K562 (cell line): ENCODE data around the gene LRMDA. TPM values are rescaled to one million over a fixed set of nuclear protein-coding genes. Genes with fewer than 3 reads are reported as not detected.
A peak's percentile ranks its signal among the peaks of the same experiment; 100 is the strongest.

Experiments used
- ATAC-seq: fragments of 200-7000 bp; cut with Tn5 transposase; 3 replicates; pipeline ENCODE4 v1.9.1; 2020; ENCODE audit warnings: moderate library complexity
- BruUV-seq: library from RNA; stranded (reverse); fragments of 400-500 nt; replicated peaks from 2 replicates; lab custom pipeline; 2021; lab: Mats Ljungman, UMichigan
- CTCF ChIA-PET: fragments of 300-600 bp; formaldehyde crosslinking; extraction: SDS; loops from one replicate; lab custom pipeline; 2021; ENCODE audit warnings: low intra/inter-chr PET ratio; lab: Yijun Ruan, JAX
- POLR2A ChIA-PET: fragments of 300-600, 350-650 bp; sonication (Branson Sonifier 250); formaldehyde crosslinking; extraction: SDS; loops from one replicate; lab custom pipeline; 2021; ENCODE audit warnings: antibody characterized with exemption, inconsistent platforms; lab: Yijun Ruan, JAX
- DNase-seq, 4 experiments: peaks; one replicate each; pipeline versions ENCODE4 v3.0.0 to v3.0.0-alpha.2; 2011 to 2018; ENCODE audit warnings: low spot score in 3 of 4, mixed read lengths in 3 of 4; ENCODE audit errors: extremely low read depth in 1 of 4
- FAIRE-seq: peaks from 2 replicates; lab custom pipeline; 2011; peaks lifted over from hg19 to GRCh38; lab: Jason Lieb, UNC
- H2AFZ ChIP-seq: 2 replicates; pipeline ENCODE4 v1.6.0; 2011; ENCODE audit warnings: low read depth, low read length, control low read depth, inconsistent platforms
- H3K27ac ChIP-seq: fragments of 200-600 bp; 3 replicates; pipeline ENCODE4 v1.8.0; 2011; ENCODE audit warnings: low read depth, mild to moderate bottlenecking, control low read depth, inconsistent platforms, low read length, moderate library complexity, mixed read lengths; ENCODE audit errors: extremely low read depth
- H3K27me3 ChIP-seq, 2 experiments: fragments of 300-600 bp in 1 of 2; 2 replicates in 1 of 2; 3 replicates in 1 of 2; pipeline versions ENCODE4 v1.6.0 to v1.8.0; 2011; ENCODE audit warnings: inconsistent platforms in 2 of 2, low read length in 2 of 2, mild to moderate bottlenecking in 1 of 2, mixed read lengths in 1 of 2, moderate library complexity in 1 of 2; ENCODE audit not compliant: control insufficient read depth in 2 of 2, insufficient read depth in 2 of 2
- H3K36me3 ChIP-seq: fragments of 300-600 bp; 3 replicates; pipeline ENCODE4 v1.8.0; 2011; ENCODE audit warnings: mild to moderate bottlenecking, low read length, inconsistent platforms; ENCODE audit not compliant: control insufficient read depth, insufficient read depth
- H3K4me1 ChIP-seq, 2 experiments: fragments of 200-600 bp in 1 of 2; replicated peaks in 1 of 2; 2 replicates in 1 of 2; 3 replicates in 1 of 2; pipeline versions ENCODE4 v1.5.1 to v1.8.0; 2011; ENCODE audit warnings: inconsistent platforms in 2 of 2, low read length in 2 of 2, mild to moderate bottlenecking in 1 of 2, mixed read lengths in 1 of 2, moderate library complexity in 1 of 2; ENCODE audit not compliant: control insufficient read depth in 2 of 2, insufficient read depth in 2 of 2
- H3K4me2 ChIP-seq: 2 replicates; pipeline ENCODE4 v1.6.1; 2011; ENCODE audit warnings: low read length, control low read depth, inconsistent platforms, mixed read lengths; ENCODE audit not compliant: insufficient read depth
- H3K4me3 ChIP-seq: fragments of 200-600 bp; sonication (generic), shearing (Covaris generic); 2 replicates; pipeline ENCODE4 v1.5.1; 2016; ENCODE audit warnings: control low read depth, inconsistent platforms
- H3K79me2 ChIP-seq: fragments of 200-600 bp; 3 replicates; pipeline ENCODE4 v1.8.0; 2011; ENCODE audit warnings: low read length, inconsistent platforms; ENCODE audit not compliant: control insufficient read depth, insufficient read depth
- H3K9ac ChIP-seq, 2 experiments: 2 replicates each; pipeline versions ENCODE4 v1.6.0 to v1.6.1; 2011; ENCODE audit warnings: low read depth in 2 of 2, low read length in 2 of 2, control low read depth in 1 of 2, inconsistent platforms in 1 of 2, mild to moderate bottlenecking in 1 of 2, mixed read lengths in 1 of 2; ENCODE audit not compliant: insufficient read depth in 1 of 2
- H3K9me1 ChIP-seq: one replicate; pipeline ENCODE4 v1.6.0; 2011; ENCODE audit warnings: inconsistent platforms, mild to moderate bottlenecking, low read length, moderate library complexity; ENCODE audit not compliant: control insufficient read depth, insufficient read depth
- H3K9me3 ChIP-seq: replicated peaks from 2 replicates; pipeline ENCODE4 v1.5.1; 2011; ENCODE audit warnings: low read depth, low read length, inconsistent platforms; ENCODE audit not compliant: control insufficient read depth, insufficient read depth
- H4K20me1 ChIP-seq: replicated peaks from 2 replicates; pipeline ENCODE4 v1.6.1; 2011; ENCODE audit warnings: low read length, inconsistent platforms, mixed read lengths; ENCODE audit not compliant: control insufficient read depth, insufficient read depth
- CBFA2T3 ChIP-seq: fragments of 450-650 bp; IDR thresholded peaks from 2 replicates; pipeline ENCODE4 v1.6.1; 2017
- MLLT1 ChIP-seq, 2 experiments: fragments of 450-650 bp; IDR thresholded peaks; 2 replicates each; pipeline ENCODE4 v1.6.1; 2016
- NCOR1 ChIP-seq: fragments of 450-650 bp; IDR thresholded peaks from 2 replicates; pipeline ENCODE4 v1.6.1; 2016; ENCODE audit warnings: mild to moderate bottlenecking, moderate library complexity
- SNRNP70 ChIP-seq: fragments of 200-400 bp; formaldehyde crosslinking; optimal IDR thresholded peaks from 2 replicates; pipeline ENCODE3; 2017; ENCODE audit warnings: low read depth, low read length
- TOE1 ChIP-seq, 2 experiments: fragments of 450-650 bp in 1 of 2; sonication (generic) in 1 of 2; formaldehyde crosslinking in 1 of 2; IDR thresholded peaks; 2 replicates each; pipeline versions ENCODE4 v1.7.1 to v1.8.0; 2016 to 2022; ENCODE audit warnings: borderline replicate concordance in 2 of 2, mild to moderate bottlenecking in 2 of 2, antibody characterized with exemption in 1 of 2, inconsistent platforms in 1 of 2, low read depth in 1 of 2, missing genetic modification reagents in 1 of 2, moderate library complexity in 1 of 2
- ZBTB17 ChIP-seq: fragments of 450-650 bp; formaldehyde crosslinking; IDR thresholded peaks from 2 replicates; pipeline ENCODE4 v1.4.0; 2020; ENCODE audit warnings: mild to moderate bottlenecking
- ZNF12 ChIP-seq: sonication (generic); formaldehyde crosslinking; IDR thresholded peaks from 2 replicates; pipeline ENCODE4 v1.4.0; 2020; ENCODE audit warnings: mild to moderate bottlenecking, missing genetic modification reagents
- WGBS: fragments of 100-300 bp; shearing (Covaris generic); methylation state at CpG from one replicate; pipeline ENCODE4 v1.1.6; 2016; ENCODE audit warnings: low coverage, mixed read lengths; ENCODE audit not compliant: insufficient coverage; ENCODE audit errors: missing lambda C conversion rate; 5-methylcytosine and 5-hydroxymethylcytosine counted together
- in situ Hi-C: fragments of 300-500 bp; cut with MboI; formaldehyde crosslinking; loops from 4 replicates; pipeline ENCODE4 v1.15.0; 2018; ENCODE audit warnings: inconsistent platforms, mixed read lengths
- intact Hi-C: fragments of 100-400 bp; cut with micrococcal nuclease; formaldehyde crosslinking; loops from 2 replicates; pipeline ENCODE4 v1.14.2; 2022
- polyA plus RNA-seq, 8 experiments: library from polyadenylated mRNA; depleted of rRNA in 4 of 8; stranded (reverse) in 5 of 8; unstranded in 3 of 8; fragments of >200 nt; fragmentation: Nextera tagmentation in 2 of 8; fragmentation: Illumina TruSeq in 1 of 8; extraction: Ambion mirVana in 2 of 8; extraction: Trizol in 1 of 8; gene quantifications; 2 replicates each; pipeline versions ENCODE4 v1.2.1 to v1.2.3, GENCODE V29; 2011 to 2014; ENCODE audit warnings: inconsistent platforms in 1 of 8, missing spikeins in 1 of 8
- total RNA-seq, 7 experiments: library from RNA; depleted of rRNA in 6 of 7; stranded (reverse); fragments of >200 nt in 6 of 7; fragmentation: Illumina TruSeq in 2 of 7; extraction: Trizol in 2 of 7; gene quantifications; 2 replicates each; pipeline versions ENCODE4 v1.2.1 to v1.2.3, GENCODE V29; 2011 to 2021; ENCODE audit warnings: low replicate concordance in 1 of 7
- TF ChIP-seq, protein P1 (sequence below): fragments of 250-450 bp; sonication (Bioruptor Pico); IDR thresholded peaks from 2 replicates; pipeline ENCODE4 v1.8.0; 2021; ENCODE audit warnings: borderline replicate concordance, mild to moderate bottlenecking, moderate library complexity; ENCODE audit not compliant: poor library complexity, severe bottlenecking

The LRMDA gene
- total and polyA plus RNA-seq, 9 of the 15 experiments (the other 6 are each of a cell fraction or from before 2014, with no cell fraction given), result 0.25 TPM; not detected in 8

DNA sequence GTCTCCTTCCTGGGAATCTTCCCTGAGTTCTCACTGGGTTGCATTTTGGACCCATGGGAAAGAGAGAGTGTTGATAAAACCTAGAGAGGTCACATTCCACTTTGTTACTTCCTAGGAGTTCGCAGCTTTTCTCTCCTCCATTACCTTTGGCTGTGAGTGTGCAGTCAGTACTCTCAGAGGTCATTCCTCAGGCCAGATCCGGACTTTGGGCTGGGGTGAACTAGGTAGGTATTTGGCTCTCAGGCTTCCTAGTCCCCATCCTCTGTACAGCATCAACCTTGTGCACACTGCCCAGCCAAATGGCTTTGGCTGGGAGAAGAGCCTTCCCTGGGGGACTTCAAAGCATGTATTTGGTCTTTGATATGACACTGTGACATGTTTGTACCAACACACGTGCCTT is 508.1 kb downstream of the LRMDA start (continued):
- TF ChIP-seq TOE1 (IDR thresholded peaks at IDR 0.05; ENCODE audit: borderline replicate concordance) (no peak), TOE1 (CRISPR knock-in tag; IDR thresholded peaks at IDR 0.05; ENCODE audit: borderline replicate concordance, low read depth) (no peak), CBFA2T3 (no peak)
- TF ChIP-seq, protein P1, sequence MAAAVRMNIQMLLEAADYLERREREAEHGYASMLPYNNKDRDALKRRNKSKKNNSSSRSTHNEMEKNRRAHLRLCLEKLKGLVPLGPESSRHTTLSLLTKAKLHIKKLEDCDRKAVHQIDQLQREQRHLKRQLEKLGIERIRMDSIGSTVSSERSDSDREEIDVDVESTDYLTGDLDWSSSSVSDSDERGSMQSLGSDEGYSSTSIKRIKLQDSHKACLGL (CRISPR knock-in tag), result no peak

DNA sequence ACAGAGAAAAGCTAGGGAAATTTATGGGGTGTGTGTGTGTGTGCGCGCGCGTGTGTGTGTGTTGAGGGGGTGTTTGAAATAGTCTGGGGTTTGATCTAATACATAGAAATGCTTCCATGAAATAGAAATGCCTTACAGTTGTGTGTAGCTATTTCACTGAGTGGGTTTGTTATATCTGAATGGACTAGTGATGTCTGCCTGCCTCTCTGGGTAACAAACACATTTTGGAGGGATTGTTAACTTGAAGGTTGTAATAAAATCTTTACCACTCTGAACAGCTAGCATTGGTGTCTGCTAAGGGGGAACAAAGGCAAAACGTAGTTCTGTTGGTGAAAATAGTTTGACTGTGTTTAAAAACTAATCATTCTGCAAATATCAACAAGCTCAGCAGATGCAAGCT is 509.3 kb downstream of the LRMDA start:
- in situ Hi-C loops, result no loop called here
- Histone ChIP-seq H3K27ac (no peak overlapping the region), H3K4me1 (no peaks in the 10 kb centered on the region), H2AFZ (no peak overlapping the region), H3K9me3 (no peaks in the 10 kb centered on the region), H3K9ac (no peak overlapping the region), H3K36me3 (no peaks in the 10 kb centered on the region), H3K4me2 (no peak overlapping the region), H3K9me1 (no peaks in the 10 kb centered on the region), H3K4me3 (no peak overlapping the region), H3K79me2 (no peaks in the 10 kb centered on the region), H4K20me1 (no peaks in the 10 kb centered on the region; the same call in 1 of the 2 replicates), H3K27me3 (no peaks in the 10 kb centered on the region)
- CTCF ChIA-PET, result no interaction called here
- TF ChIP-seq SNRNP70 (no peak), MLLT1 (IDR thresholded peaks at IDR 0.05) (0 out of 4 replicates have a peak, but pooled peaks of 1 of the 2 experiments have one; percentile 34), ZNF12 (no peak), ZBTB17 (peak; percentile 90), NCOR1 (no peak)
- intact Hi-C loops, result no loop called here
- WGBS, result 0% methylated on average over 5 of the region's 5 CpGs
- no peak for DNase-seq
- no TSS peak for BruUV-seq
- POLR2A ChIA-PET, result no interaction called here
- ATAC-seq, result no peak
- FAIRE-seq, result no peak
